Neural cell (in vitro differentiated cells): Measurements from ENCODE around the gene ZNF512B.

ENCODE experiments used
- CTCF ChIP-seq: fragments of 450-650 bp; IDR thresholded peaks from 2 replicates; pipeline ENCODE4 v1.5.1; 2014; ENCODE audit warnings: antibody characterized with exemption, mild to moderate bottlenecking, moderate library complexity; ENCODE audit not compliant: poor library complexity, severe bottlenecking
- EP300 ChIP-seq: fragments of 450-650 bp; conservative IDR thresholded peaks from 2 replicates; pipeline ENCODE4 v1.6.1; 2014; ENCODE audit warnings: antibody characterized with exemption, mild to moderate bottlenecking, moderate library complexity; ENCODE audit not compliant: poor library complexity, severe bottlenecking
- POLR2AphosphoS5 ChIP-seq: IDR thresholded peaks from 2 replicates; pipeline ENCODE4 v1.6.1; 2012

- TF ChIP-seq CTCF (no peak), EP300 (no peak), POLR2AphosphoS5 (no peak)
Measured at GRCh38 chr20:63953764-63954429, 15.8 kb downstream of the ZNF512B start.
